K562 (cell line): ENCODE measurements around the gene SLC25A18. TPM values are rescaled to one million over a fixed set of nuclear protein-coding genes. Genes with fewer than 3 reads are reported as not detected.
A peak's percentile ranks its signal among the peaks of the same experiment; 100 is the strongest.

Experiments
- BRD4 ChIP-seq: fragments of 200-600 bp; sonication (generic); IDR thresholded peaks from 2 replicates; pipeline ENCODE4 v1.6.1; 2017; ENCODE audit warnings: inconsistent platforms
- CAMTA2 ChIP-seq: fragments of 250-450 bp; sonication (Bioruptor Pico); conservative IDR thresholded peaks from 2 replicates; pipeline ENCODE4 v1.5.1; 2022
- CBFA2T3 ChIP-seq: fragments of 450-650 bp; IDR thresholded peaks from 2 replicates; pipeline ENCODE4 v1.6.1; 2017
- EHMT2 ChIP-seq: fragments of 450-650 bp; IDR thresholded peaks from 2 replicates; pipeline ENCODE4 v1.6.1; 2018; ENCODE audit warnings: antibody characterized with exemption
- ESRRB ChIP-seq: fragments of 250-450 bp; sonication (Bioruptor Pico); IDR thresholded peaks from 2 replicates; pipeline ENCODE4 v1.5.0; 2020; ENCODE audit warnings: mild to moderate bottlenecking, moderate library complexity, borderline replicate concordance
- HDAC8 ChIP-seq: fragments of 450-650 bp; IDR thresholded peaks from 2 replicates; pipeline ENCODE4 v1.6.1; 2016; ENCODE audit warnings: mild to moderate bottlenecking, missing genetic modification characterization, moderate library complexity, missing compliant biosample characterization
- KAT2B ChIP-seq: IDR thresholded peaks from one replicate; pipeline ENCODE4 v1.6.1; 2012; ENCODE audit warnings: low read depth, mild to moderate bottlenecking, control low read depth, inconsistent platforms, low read length, moderate library complexity
- L3MBTL2 ChIP-seq: fragments of 450-650 bp; IDR thresholded peaks from 2 replicates; pipeline ENCODE4 v1.6.1; 2016; ENCODE audit warnings: mild to moderate bottlenecking, moderate library complexity
- MAFG ChIP-seq: fragments of 450-650 bp; conservative IDR thresholded peaks from 2 replicates; pipeline ENCODE4 v1.6.1; 2016; ENCODE audit warnings: missing genetic modification characterization, missing compliant biosample characterization
- PCBP1 ChIP-seq: fragments of 200-400 bp; formaldehyde crosslinking; IDR thresholded peaks from 2 replicates; pipeline ENCODE4 v1.6.1; 2018; ENCODE audit warnings: mild to moderate bottlenecking, low read depth, low read length; ENCODE audit not compliant: poor library complexity, severe bottlenecking
- RAD51 ChIP-seq: fragments of 450-650 bp; IDR thresholded peaks from 2 replicates; pipeline ENCODE4 v1.7.1; 2016; ENCODE audit warnings: low read depth, mild to moderate bottlenecking, borderline replicate concordance
- SNIP1 ChIP-seq: fragments of 450-650 bp; IDR thresholded peaks from 2 replicates; pipeline ENCODE4 v1.7.1; 2017; ENCODE audit warnings: low read depth, mild to moderate bottlenecking
- STAG1 ChIP-seq: sonication (generic); formaldehyde crosslinking; IDR thresholded peaks from 2 replicates; pipeline ENCODE4 v1.5.0; 2020; ENCODE audit warnings: missing genetic modification reagents, borderline replicate concordance
- TEAD4 ChIP-seq, 2 experiments: sonication (generic) in 1 of 2; formaldehyde crosslinking in 1 of 2; IDR thresholded peaks; 2 replicates each; pipeline versions ENCODE4 v1.6.1 to v1.8.0; 2012 to 2022; ENCODE audit warnings: borderline replicate concordance in 1 of 2, inconsistent platforms in 1 of 2, low read length in 1 of 2, mild to moderate bottlenecking in 1 of 2, missing genetic modification reagents in 1 of 2
- TRIM24 ChIP-seq, 2 experiments: fragments of 450-650 bp; IDR thresholded peaks; 2 replicates each; pipeline ENCODE4 v1.6.1; 2016
- ZNF253 ChIP-seq: fragments of 250-450 bp; sonication (Bioruptor Pico); conservative IDR thresholded peaks from 2 replicates; pipeline ENCODE4 v1.6.1; 2021; ENCODE audit warnings: mild to moderate bottlenecking
- ZNF384 ChIP-seq: IDR thresholded peaks from 2 replicates; pipeline ENCODE4 v1.6.1; 2012; ENCODE audit warnings: low read depth, low read length, improper control_type of control experiment
- ZNF699 ChIP-seq: fragments of 250-450 bp; sonication (Bioruptor Pico); IDR thresholded peaks from 2 replicates; pipeline ENCODE4 v1.8.0; 2021; ENCODE audit warnings: mild to moderate bottlenecking, moderate library complexity; ENCODE audit not compliant: insufficient replicate concordance
- polyA plus RNA-seq, 8 experiments: library from polyadenylated mRNA; depleted of rRNA in 4 of 8; stranded (reverse) in 5 of 8; unstranded in 3 of 8; fragments of >200 nt; fragmentation: Nextera tagmentation in 2 of 8; fragmentation: Illumina TruSeq in 1 of 8; extraction: Ambion mirVana in 2 of 8; extraction: Trizol in 1 of 8; gene quantifications; 2 replicates each; pipeline versions ENCODE4 v1.2.1 to v1.2.3, GENCODE V29; 2011 to 2014; ENCODE audit warnings: inconsistent platforms in 1 of 8, missing spikeins in 1 of 8
- total RNA-seq, 7 experiments: library from RNA; depleted of rRNA in 6 of 7; stranded (reverse); fragments of >200 nt in 6 of 7; fragmentation: Illumina TruSeq in 2 of 7; extraction: Trizol in 2 of 7; gene quantifications; 2 replicates each; pipeline versions ENCODE4 v1.2.1 to v1.2.3, GENCODE V29; 2011 to 2021; ENCODE audit warnings: low replicate concordance in 1 of 7
- TF ChIP-seq, protein P1 (sequence below): IDR thresholded peaks from 2 replicates; pipeline ENCODE4 v1.6.1; 2011; ENCODE audit not compliant: insufficient read length; ENCODE audit errors: extremely low read depth
- TF ChIP-seq, protein P2 (sequence below): fragments of 250-450 bp; sonication (Bioruptor Pico); IDR thresholded peaks from 2 replicates; pipeline ENCODE4 v1.5.1; 2021; ENCODE audit warnings: mild to moderate bottlenecking
- TF ChIP-seq, protein P3 (sequence below): fragments of 250-450 bp; sonication (Bioruptor Pico); IDR thresholded peaks from 2 replicates; pipeline ENCODE4 v1.4.0; 2020

SLC25A18 gene
- total and polyA plus RNA-seq, 9 of the 15 experiments (the other 6 are each of a cell fraction or from before 2014, with no cell fraction given) = 0.04 TPM; not detected in 8

DNA sequence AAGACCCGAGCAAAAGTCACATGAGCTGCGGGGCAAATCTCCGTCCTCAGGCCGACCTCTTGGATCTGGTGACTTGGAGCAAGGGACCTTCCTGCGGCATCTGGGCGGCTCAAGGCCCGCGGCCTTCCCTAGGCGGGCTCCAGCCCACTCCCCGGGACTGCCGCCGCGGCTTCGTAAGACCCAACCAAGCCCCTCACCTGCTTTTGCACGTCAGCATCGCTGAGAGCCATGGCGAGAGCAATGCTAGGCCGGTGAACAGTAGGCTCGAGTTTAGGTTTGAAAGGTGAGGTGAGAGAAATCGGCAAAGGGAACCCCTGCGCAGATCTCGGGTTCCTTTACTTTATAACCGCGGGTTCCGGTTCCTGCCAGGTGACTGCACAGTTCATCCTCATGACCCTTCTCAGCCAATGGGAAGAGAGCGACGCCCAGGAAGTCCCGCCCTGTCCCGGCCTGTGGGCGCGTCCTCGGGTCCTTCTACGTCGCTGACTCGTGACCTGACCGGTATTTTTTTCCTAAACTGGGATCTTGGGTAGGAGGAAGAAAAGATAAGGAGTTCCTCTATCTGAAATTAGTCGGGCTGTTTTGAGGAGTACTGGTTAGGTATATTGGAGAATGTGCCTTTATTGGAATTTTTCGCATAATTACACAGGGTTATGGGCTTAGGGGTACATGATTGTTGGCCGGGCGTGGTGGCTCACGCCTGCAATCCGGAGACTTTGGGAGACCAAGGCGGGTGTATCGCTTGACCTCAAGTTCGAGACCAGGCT, 65.3 kb downstream of the SLC25A18 start, which contains the start of gene ATP6V1E1 (continued):
- TF ChIP-seq TEAD4 (IDR thresholded peaks at IDR 0.05; ENCODE audit: low read length) (peak; percentile 62), TEAD4 (CRISPR knock-in tag; IDR thresholded peaks at IDR 0.05; ENCODE audit: borderline replicate concordance) (no peak), ZNF253 (CRISPR knock-in tag) (no peak), RAD51 (peak; percentile 98), HDAC8 (tag) (0 out of 2 replicates have a peak, but pooled peaks have one; percentile 56), CBFA2T3 (0 out of 2 replicates have a peak, but pooled peaks have one; percentile 4), EHMT2 (peak; percentile 37), BRD4 (peak; percentile 88), L3MBTL2 (peak; percentile 64), KAT2B (no peak), ESRRB (CRISPR knock-in tag) (no peak), ZNF699 (CRISPR knock-in tag) (no peak), STAG1 (CRISPR knock-in tag) (no peak), SNIP1 (no peak), PCBP1 (no peak), TRIM24 (IDR thresholded peaks at IDR 0.05) (no peak), ZNF384 (peak; percentile 94), MAFG (no peak), CAMTA2 (CRISPR knock-in tag) (no peak)
- TF ChIP-seq, protein P1, sequence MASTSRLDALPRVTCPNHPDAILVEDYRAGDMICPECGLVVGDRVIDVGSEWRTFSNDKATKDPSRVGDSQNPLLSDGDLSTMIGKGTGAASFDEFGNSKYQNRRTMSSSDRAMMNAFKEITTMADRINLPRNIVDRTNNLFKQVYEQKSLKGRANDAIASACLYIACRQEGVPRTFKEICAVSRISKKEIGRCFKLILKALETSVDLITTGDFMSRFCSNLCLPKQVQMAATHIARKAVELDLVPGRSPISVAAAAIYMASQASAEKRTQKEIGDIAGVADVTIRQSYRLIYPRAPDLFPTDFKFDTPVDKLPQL = no peak
- TF ChIP-seq, protein P2, sequence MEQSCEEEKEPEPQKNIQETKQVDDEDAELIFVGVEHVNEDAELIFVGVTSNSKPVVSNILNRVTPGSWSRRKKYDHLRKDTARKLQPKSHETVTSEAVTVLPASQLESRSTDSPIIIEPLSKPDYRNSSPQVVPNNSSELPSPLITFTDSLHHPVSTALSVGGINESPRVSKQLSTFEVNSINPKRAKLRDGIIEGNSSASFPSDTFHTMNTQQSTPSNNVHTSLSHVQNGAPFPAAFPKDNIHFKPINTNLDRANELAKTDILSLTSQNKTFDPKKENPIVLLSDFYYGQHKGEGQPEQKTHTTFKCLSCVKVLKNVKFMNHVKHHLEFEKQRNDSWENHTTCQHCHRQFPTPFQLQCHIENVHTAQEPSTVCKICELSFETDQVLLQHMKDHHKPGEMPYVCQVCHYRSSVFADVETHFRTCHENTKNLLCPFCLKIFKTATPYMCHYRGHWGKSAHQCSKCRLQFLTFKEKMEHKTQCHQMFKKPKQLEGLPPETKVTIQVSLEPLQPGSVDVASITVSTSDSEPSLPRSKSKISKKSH = no peak
- TF ChIP-seq, protein P3, sequence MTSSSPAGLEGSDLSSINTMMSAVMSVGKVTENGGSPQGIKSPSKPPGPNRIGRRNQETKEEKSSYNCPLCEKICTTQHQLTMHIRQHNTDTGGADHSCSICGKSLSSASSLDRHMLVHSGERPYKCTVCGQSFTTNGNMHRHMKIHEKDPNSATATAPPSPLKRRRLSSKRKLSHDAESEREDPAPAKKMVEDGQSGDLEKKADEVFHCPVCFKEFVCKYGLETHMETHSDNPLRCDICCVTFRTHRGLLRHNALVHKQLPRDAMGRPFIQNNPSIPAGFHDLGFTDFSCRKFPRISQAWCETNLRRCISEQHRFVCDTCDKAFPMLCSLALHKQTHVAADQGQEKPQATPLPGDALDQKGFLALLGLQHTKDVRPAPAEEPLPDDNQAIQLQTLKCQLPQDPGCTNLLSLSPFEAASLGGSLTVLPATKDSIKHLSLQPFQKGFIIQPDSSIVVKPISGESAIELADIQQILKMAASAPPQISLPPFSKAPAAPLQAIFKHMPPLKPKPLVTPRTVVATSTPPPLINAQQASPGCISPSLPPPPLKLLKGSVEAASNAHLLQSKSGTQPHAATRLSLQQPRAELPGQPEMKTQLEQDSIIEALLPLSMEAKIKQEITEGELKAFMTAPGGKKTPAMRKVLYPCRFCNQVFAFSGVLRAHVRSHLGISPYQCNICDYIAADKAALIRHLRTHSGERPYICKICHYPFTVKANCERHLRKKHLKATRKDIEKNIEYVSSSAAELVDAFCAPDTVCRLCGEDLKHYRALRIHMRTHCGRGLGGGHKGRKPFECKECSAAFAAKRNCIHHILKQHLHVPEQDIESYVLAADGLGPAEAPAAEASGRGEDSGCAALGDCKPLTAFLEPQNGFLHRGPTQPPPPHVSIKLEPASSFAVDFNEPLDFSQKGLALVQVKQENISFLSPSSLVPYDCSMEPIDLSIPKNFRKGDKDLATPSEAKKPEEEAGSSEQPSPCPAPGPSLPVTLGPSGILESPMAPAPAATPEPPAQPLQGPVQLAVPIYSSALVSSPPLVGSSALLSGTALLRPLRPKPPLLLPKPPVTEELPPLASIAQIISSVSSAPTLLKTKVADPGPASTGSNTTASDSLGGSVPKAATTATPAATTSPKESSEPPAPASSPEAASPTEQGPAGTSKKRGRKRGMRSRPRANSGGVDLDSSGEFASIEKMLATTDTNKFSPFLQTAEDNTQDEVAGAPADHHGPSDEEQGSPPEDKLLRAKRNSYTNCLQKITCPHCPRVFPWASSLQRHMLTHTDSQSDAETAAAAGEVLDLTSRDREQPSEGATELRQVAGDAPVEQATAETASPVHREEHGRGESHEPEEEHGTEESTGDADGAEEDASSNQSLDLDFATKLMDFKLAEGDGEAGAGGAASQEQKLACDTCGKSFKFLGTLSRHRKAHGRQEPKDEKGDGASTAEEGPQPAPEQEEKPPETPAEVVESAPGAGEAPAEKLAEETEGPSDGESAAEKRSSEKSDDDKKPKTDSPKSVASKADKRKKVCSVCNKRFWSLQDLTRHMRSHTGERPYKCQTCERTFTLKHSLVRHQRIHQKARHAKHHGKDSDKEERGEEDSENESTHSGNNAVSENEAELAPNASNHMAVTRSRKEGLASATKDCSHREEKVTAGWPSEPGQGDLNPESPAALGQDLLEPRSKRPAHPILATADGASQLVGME (CRISPR knock-in tag) = no peak
